DMS53 treated with DMSO at 0.1 percent for 48 hours (cell line): ENCODE measurements around the gene SVOPL.
A peak's percentile ranks its signal among the peaks of the same experiment; 100 is the strongest.

ENCODE experiments used
- DNase-seq: peaks from one replicate; lab custom pipeline; 2025; ENCODE audit not compliant: unreplicated experiment; lab: John Stamatoyannopoulos, UW

Gene SVOPL

GRCh38 chr7:138565451-138566114, 135.6 kb downstream of the SVOPL start:
- DNase-seq, result no peak

- DNase-seq, result no peak
Measured at GRCh38 chr7:138565071-138565450, 136.1 kb downstream of the SVOPL start.

GRCh38 chr7:138564365-138564764, 136.8 kb downstream of the SVOPL start:
- DNase-seq, result peak; percentile 87

GRCh38 chr7:138563808-138564207, 137.4 kb downstream of the SVOPL start:
- peak; percentile 54 for DNase-seq

- no peak for DNase-seq
Measured at GRCh38 chr7:138559448-138559847, 141.7 kb downstream of the SVOPL start.

- no peak for DNase-seq
Measured at GRCh38 chr7:138556771-138557484, 144.2 kb downstream of the SVOPL start.

- no peak for DNase-seq
Measured at GRCh38 chr7:138555684-138556083, 145.5 kb downstream of the SVOPL start.

GRCh38 chr7:138554674-138555073, 146.5 kb downstream of the SVOPL start:
- DNase-seq, result no peak

- DNase-seq, result no peak
Measured at GRCh38 chr7:138553805-138554204, 147.4 kb downstream of the SVOPL start.

GRCh38 chr7:138551102-138551501, 150.1 kb downstream of the SVOPL start:
- DNase-seq, result no peak

- no peak for DNase-seq
Measured at GRCh38 chr7:138550337-138550736, 150.8 kb downstream of the SVOPL start.

GRCh38 chr7:138549082-138549481, 152.1 kb downstream of the SVOPL start:
- DNase-seq, result no peak

- no peak for DNase-seq
Measured at GRCh38 chr7:138546829-138547228, 154.3 kb downstream of the SVOPL start.

- DNase-seq, result no peak
Measured at GRCh38 chr7:138546064-138546619, 155.0 kb downstream of the SVOPL start.

- no peak for DNase-seq
Measured at GRCh38 chr7:138545123-138545522, 156.0 kb downstream of the SVOPL start.
